Endothelial cell (in vitro differentiated cells): ENCODE measurements around the gene SMG1. TPM values are rescaled to one million over a fixed set of nuclear protein-coding genes. Genes with fewer than 3 reads are reported as not detected.
"Not testable (repeated sequence)": the region's sequence is repeated elsewhere in the genome, so short reads cannot be mapped to it uniquely, and the experiment has no call there.

Experiments
- DNase-seq: peaks from one replicate; pipeline ENCODE4 v3.0.0; 2021; ENCODE audit warnings: low spot score
- H3K27ac Mint-ChIP-seq: one replicate; pipeline ENCODE4 v1.8.0; 2021; ENCODE audit warnings: mixed read lengths, inconsistent platforms; ENCODE audit not compliant: unreplicated experiment
- H3K27me3 Mint-ChIP-seq: one replicate; pipeline ENCODE4 v1.8.0; 2021; ENCODE audit warnings: mild to moderate bottlenecking, moderate library complexity, mixed read lengths, inconsistent platforms; ENCODE audit not compliant: unreplicated experiment
- H3K36me3 Mint-ChIP-seq: one replicate; pipeline ENCODE4 v1.8.0; 2021; ENCODE audit warnings: mild to moderate bottlenecking, low read depth, mixed read lengths, inconsistent platforms; ENCODE audit not compliant: unreplicated experiment
- H3K4me1 Mint-ChIP-seq: one replicate; pipeline ENCODE4 v1.8.0; 2021; ENCODE audit warnings: mild to moderate bottlenecking, mixed read lengths, inconsistent platforms; ENCODE audit not compliant: unreplicated experiment
- H3K4me3 Mint-ChIP-seq: one replicate; pipeline ENCODE4 v1.8.0; 2021; ENCODE audit warnings: mild to moderate bottlenecking, mixed read lengths, inconsistent platforms; ENCODE audit not compliant: unreplicated experiment
- H3K9me3 Mint-ChIP-seq: one replicate; pipeline ENCODE4 v1.8.0; 2021; ENCODE audit warnings: mixed read lengths, inconsistent platforms; ENCODE audit not compliant: unreplicated experiment
- long read RNA-seq: library from polyadenylated mRNA; unstranded; transcript quantifications from one replicate; pipeline ENCODE4 v2.0.0, GENCODE V29; 2020; ENCODE audit not compliant: unreplicated experiment
- total RNA-seq: library from RNA; stranded (reverse); fragmentation: NEBNext Ultra II Directional; extraction: Animal tissue kit (Norgen Biotek cat#: 25700); gene quantifications from one replicate; pipeline ENCODE4 v1.2.1, GENCODE V29; 2021; ENCODE audit not compliant: unreplicated experiment
- TF ChIP-seq, protein P1 (sequence below): fragments of 200-600 bp; sonication (generic); IDR thresholded peaks from one replicate; pipeline ENCODE4 v1.5.0; 2021; ENCODE audit warnings: antibody characterized with exemption; ENCODE audit not compliant: unreplicated experiment

Gene SMG1
- total RNA-seq, result 70.1 TPM
- long read RNA-seq, result 0 reads

DNA sequence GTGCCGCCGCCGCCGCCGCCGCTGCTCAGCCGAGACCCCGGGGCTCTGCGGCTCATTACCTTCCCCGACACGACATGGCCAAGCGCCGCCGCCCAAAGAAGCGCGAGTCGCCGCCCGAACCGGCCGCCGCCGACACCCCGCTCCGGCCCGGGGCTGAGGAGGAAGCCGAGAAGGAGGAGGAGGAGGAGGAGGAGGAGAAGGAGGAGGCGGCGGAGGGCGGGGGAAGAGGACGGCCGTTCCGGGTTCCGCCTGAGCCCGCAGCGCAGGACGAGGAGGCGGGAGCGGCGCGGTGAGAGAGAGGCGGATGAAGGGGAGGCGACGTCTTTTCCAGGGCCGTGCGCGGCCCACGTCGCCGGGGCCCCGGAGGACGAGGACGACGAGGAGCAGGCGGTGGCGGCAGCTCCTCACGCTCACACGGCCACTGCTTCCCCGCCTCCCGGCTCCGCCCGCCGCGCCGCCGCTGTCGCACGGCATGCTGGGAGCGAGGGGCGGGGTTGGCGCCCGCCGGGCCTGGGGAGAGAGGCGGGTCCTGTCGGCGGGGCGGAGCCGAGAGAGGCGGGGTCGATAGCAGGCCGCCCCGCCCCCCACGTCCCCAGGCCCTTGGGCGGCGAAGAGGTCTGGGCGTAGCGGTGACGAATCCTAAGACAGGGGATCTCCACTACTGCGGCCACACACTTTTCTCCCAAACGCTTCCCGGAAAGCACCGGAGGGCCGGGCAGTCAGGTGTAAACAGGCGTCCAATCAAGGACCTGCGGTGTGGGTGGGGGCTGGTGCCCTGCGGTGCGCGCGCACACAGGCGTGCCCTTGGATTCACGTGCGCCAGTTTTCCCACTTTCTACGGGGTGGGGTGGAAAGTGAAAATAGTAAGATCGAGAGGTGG lies at the start of gene SMG1:
SMG1 (minus strand) TSS at position 423 of the 880 bp plus-strand sequence; CDS start at position 56, 367 bp downstream.
- H3K9me3 Mint-ChIP-seq, H3K36me3 Mint-ChIP-seq: not testable (repeated sequence)

GRCh38 chr16:18975109-18975508 lies 48.9 kb upstream of the SMG1 start:
- Mint-ChIP-seq H3K36me3 (no peaks in the 10 kb centered on the region), H3K4me3 (no peak overlapping the region), H3K27me3 (peaks cover 1% of the 10 kb centered on the region), H3K9me3 (no peaks in the 10 kb centered on the region), H3K4me1 (no peaks in the 10 kb centered on the region), H3K27ac (no peak overlapping the region)
- TF ChIP-seq, protein P1, sequence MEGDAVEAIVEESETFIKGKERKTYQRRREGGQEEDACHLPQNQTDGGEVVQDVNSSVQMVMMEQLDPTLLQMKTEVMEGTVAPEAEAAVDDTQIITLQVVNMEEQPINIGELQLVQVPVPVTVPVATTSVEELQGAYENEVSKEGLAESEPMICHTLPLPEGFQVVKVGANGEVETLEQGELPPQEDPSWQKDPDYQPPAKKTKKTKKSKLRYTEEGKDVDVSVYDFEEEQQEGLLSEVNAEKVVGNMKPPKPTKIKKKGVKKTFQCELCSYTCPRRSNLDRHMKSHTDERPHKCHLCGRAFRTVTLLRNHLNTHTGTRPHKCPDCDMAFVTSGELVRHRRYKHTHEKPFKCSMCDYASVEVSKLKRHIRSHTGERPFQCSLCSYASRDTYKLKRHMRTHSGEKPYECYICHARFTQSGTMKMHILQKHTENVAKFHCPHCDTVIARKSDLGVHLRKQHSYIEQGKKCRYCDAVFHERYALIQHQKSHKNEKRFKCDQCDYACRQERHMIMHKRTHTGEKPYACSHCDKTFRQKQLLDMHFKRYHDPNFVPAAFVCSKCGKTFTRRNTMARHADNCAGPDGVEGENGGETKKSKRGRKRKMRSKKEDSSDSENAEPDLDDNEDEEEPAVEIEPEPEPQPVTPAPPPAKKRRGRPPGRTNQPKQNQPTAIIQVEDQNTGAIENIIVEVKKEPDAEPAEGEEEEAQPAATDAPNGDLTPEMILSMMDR, result no peak
- no peak for DNase-seq

More for the DNA sequence above, at the start of gene SMG1:
- not testable (repeated sequence) for H3K4me1 Mint-ChIP-seq, H3K27me3 Mint-ChIP-seq
- H3K4me3 Mint-ChIP-seq, result peak within 1 kb of the TSS; percentile 96
- DNase-seq, result peak; percentile 94
- H3K27ac Mint-ChIP-seq, result peak within 1 kb of the TSS; percentile 71

DNA sequence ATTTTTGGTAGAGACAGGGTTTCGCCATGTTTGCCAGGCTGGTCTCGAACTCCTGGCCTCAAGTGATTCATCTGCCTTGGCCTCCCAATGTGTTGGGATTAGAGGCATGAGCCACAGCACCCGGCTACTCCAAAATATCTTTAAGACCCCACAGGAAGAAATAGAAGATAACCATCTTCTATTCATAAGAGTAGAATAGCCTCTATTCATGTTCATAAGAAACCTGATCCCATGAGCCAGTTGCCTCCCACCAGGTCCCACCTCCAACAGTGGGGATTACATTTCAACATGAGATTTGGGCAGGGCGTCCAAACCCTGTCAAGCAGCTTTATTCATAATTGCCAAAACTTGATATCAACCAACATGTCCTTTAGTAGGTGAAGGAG lies 43.6 kb upstream of the SMG1 start:
- no peaks in the 10 kb centered on the region for H3K9me3 Mint-ChIP-seq
- TF ChIP-seq, protein P1, result no peak

GRCh38 chr16:18969050-18969854 lies 43.0 kb upstream of the SMG1 start:
- DNase-seq, result peak; percentile 91
- no peaks in the 10 kb centered on the region for H3K9me3 Mint-ChIP-seq
- H3K4me1 Mint-ChIP-seq, result no peaks in the 10 kb centered on the region
- H3K36me3 Mint-ChIP-seq, result no peaks in the 10 kb centered on the region
- no peak overlapping the region for H3K27ac Mint-ChIP-seq
- TF ChIP-seq, protein P1, result peak; percentile 94
- no peaks in the 10 kb centered on the region for H3K27me3 Mint-ChIP-seq
- no peak overlapping the region for H3K4me3 Mint-ChIP-seq

More for the DNA sequence above, 43.6 kb upstream of the SMG1 start:
- H3K27ac Mint-ChIP-seq, result no peak overlapping the region
- no peaks in the 10 kb centered on the region for H3K36me3 Mint-ChIP-seq
- H3K4me3 Mint-ChIP-seq, result no peak overlapping the region
- no peak for DNase-seq
- no peaks in the 10 kb centered on the region for H3K4me1 Mint-ChIP-seq
- no peaks in the 10 kb centered on the region for H3K27me3 Mint-ChIP-seq

DNA sequence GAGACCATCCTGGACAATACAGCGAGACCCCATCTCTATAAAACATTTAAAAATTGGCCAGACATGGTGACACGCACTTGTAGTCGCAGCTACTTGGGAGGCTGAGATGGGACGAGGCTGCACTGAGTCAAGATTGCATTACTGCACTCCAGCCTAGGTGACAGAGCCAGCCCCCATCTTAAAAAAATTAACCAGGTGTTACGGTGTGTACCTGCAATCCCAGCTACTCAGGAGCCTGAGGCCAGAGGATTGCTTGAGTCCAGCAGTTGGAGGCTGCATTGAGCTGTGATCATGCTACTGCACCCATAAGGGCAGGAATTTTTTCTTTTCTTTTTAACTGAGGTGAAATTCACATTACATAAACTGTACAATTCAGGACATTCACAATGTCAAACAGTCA lies 40.6 kb upstream of the SMG1 start:
- H3K27ac Mint-ChIP-seq, result no peak overlapping the region
- no peaks in the 10 kb centered on the region for H3K4me1 Mint-ChIP-seq
- no peak overlapping the region for H3K4me3 Mint-ChIP-seq
- TF ChIP-seq, protein P1, result no peak
- H3K27me3 Mint-ChIP-seq, result peaks cover under 1% of the 10 kb centered on the region
- no peaks in the 10 kb centered on the region for H3K9me3 Mint-ChIP-seq
- DNase-seq, result no peak
- no peaks in the 10 kb centered on the region for H3K36me3 Mint-ChIP-seq
